ENCODE measurements around the gene NUPR2. TPM values are rescaled to one million over a fixed set of nuclear protein-coding genes. Genes with fewer than 3 reads are reported as not detected.
A peak's percentile ranks its signal among the peaks of the same experiment; 100 is the strongest.

The NUPR2 gene
- total and polyA plus RNA-seq, 2 of the 8 experiments (the other 6 are each of a cell fraction or from before 2014, with no cell fraction given) = not detected

GRCh38 chr7:56092789-56093531 lies 23.3 kb downstream of the NUPR2 start, which contains the start of gene PHKG1:
PHKG1 (minus strand) TSS chr7:56092952; CDS start chr7:56088941, 4,011 bp downstream.
- no peaks in the 10 kb centered on the region for H3K23me2 ChIP-seq (ENCODE audit: low read depth, low read length)
- no peaks in the 10 kb centered on the region for H3K4me1 ChIP-seq (replicated peaks in 1 of 4; ENCODE audit: control insufficient read depth in 3 of 4, insufficient read depth in 4 of 4, low read length in 3 of 4)
- no peak within 1 kb of the TSS for H3K56ac ChIP-seq (replicated peaks; ENCODE audit: insufficient read length, low read depth, low read length)
- H3K9me3 ChIP-seq (ENCODE audit: insufficient read depth in 2 of 2, low read depth in 1 of 2, low read length in 1 of 2) = peaks cover 0 to 3% of the 10 kb centered on the region in 2 experiments; a peak in 2 of 4 replicates
- no peak within 1 kb of the TSS for H2AFZ ChIP-seq (ENCODE audit: low read length)
- no peak within 1 kb of the TSS for H2BK15ac ChIP-seq (ENCODE audit: low read length)
- no peak within 1 kb of the TSS for H3K23ac ChIP-seq (ENCODE audit: insufficient read length)
- no peaks in the 10 kb centered on the region for H3K36me3 ChIP-seq (ENCODE audit: control insufficient read depth in 2 of 4, insufficient read depth in 4 of 4, low read length in 3 of 4)
- ChIA-PET CTCF (ENCODE audit: partially characterized antibody) (interaction anchor here (1.0 to 3.8 kb wide), 6 partner anchors 10 to 118 kb away, joined by 3 to 23 read pairs (median 4); no protein-coding TSS in a partner anchor), POLR2A (ENCODE audit: partially characterized antibody) (interaction anchor here (0.6 to 3.3 kb wide), 12 partner anchors 8 to 1407 kb away, joined by 3 to 18 read pairs (median 4); partner anchors contain the start of genes CCT6A and PSPH)
- no peak within 1 kb of the TSS for H3K4me2 ChIP-seq (ENCODE audit: insufficient read depth in 1 of 2, low read depth in 2 of 2, low read length in 2 of 2)
- no peak within 1 kb of the TSS for H2BK12ac ChIP-seq (ENCODE audit: low read depth, low read length)
- no peak within 1 kb of the TSS for H4K8ac ChIP-seq (ENCODE audit: extremely low read depth, insufficient read depth, low read length)
- H3K79me2 ChIP-seq (ENCODE audit: control insufficient read depth in 1 of 2, insufficient read depth in 2 of 2, low read length in 2 of 2) = no peaks in the 10 kb centered on the region
- H3K79me1 ChIP-seq (ENCODE audit: low read depth, low read length) = no peaks in the 10 kb centered on the region
- no peak for DNase-seq (ENCODE audit: low read depth in 1 of 2, low spot score in 2 of 2)
- H3K27ac ChIP-seq (ENCODE audit: low read depth, low read length) = no peak within 1 kb of the TSS
- H2BK120ac ChIP-seq (replicated peaks; ENCODE audit: low read depth, low read length) = no peak within 1 kb of the TSS
- H3K18ac ChIP-seq (ENCODE audit: extremely low read depth, low read length) = no peak within 1 kb of the TSS
- H4K5ac ChIP-seq (ENCODE audit: insufficient read length, low read depth, low read length) = no peak within 1 kb of the TSS
- no peaks in the 10 kb centered on the region for H4K20me1 ChIP-seq (replicated peaks in 1 of 2; ENCODE audit: control insufficient read depth in 1 of 2, insufficient read depth in 2 of 2, low read length in 2 of 2)
- H3K4me3 ChIP-seq (ENCODE audit: extremely low read depth in 1 of 4, insufficient read depth in 2 of 4, low read depth in 3 of 4, low read length in 4 of 4) = no peak within 1 kb of the TSS
- WGBS, 2 experiments (ENCODE audit: extremely low coverage in 1 of 2, insufficient coverage in 1 of 2, insufficient read length in 1 of 2, insufficient replicate concordance in 2 of 2, low coverage in 1 of 2, low lambda C conversion rate in 2 of 2, missing lambda C conversion rate in 1 of 2) = 85% methylated on average over 17 of the region's 19 CpGs; no CpG with 5 or more reads in 1 of the 2 experiments
- H2BK20ac ChIP-seq (ENCODE audit: low read length) = no peak within 1 kb of the TSS
- no peak within 1 kb of the TSS for H2BK5ac ChIP-seq (ENCODE audit: low read depth, low read length)
- no peak within 1 kb of the TSS for H2AK5ac ChIP-seq (ENCODE audit: low read depth, low read length)
- H4K91ac ChIP-seq (replicated peaks; ENCODE audit: insufficient read length, low read length) = no peak within 1 kb of the TSS
- H3K14ac ChIP-seq (ENCODE audit: insufficient read length) = no peak within 1 kb of the TSS
- no peak within 1 kb of the TSS for H3K9ac ChIP-seq (replicated peaks in 1 of 4; ENCODE audit: extremely low read depth in 1 of 4, low read depth in 3 of 4, low read length in 3 of 4)
- no peaks in the 10 kb centered on the region for H3K27me3 ChIP-seq (replicated peaks in 1 of 4; ENCODE audit: control insufficient read depth in 3 of 4, extremely low read depth in 1 of 4, insufficient read depth in 3 of 4, low read length in 3 of 4)
- FAIRE-seq = no peak
- no peak within 1 kb of the TSS for H3K4ac ChIP-seq (replicated peaks; ENCODE audit: insufficient read length, low read depth, low read length)
- TF ChIP-seq CEBPB (IDR thresholded peaks at IDR 0.05; ENCODE audit: low read depth, low read length) (no peak), POU5F1 (IDR thresholded peaks at IDR 0.05; ENCODE audit: low read depth, low read length) (no peak), SIX5 (IDR thresholded peaks at IDR 0.05; ENCODE audit: low read depth, low read length) (no peak), RAD21 (IDR thresholded peaks at IDR 0.05 in 1 of 2, conservative IDR thresholded peaks at IDR 0.05 in 1 of 2; ENCODE audit: low read depth in 2 of 2, low read length in 2 of 2) (peak; percentile 55 to 65), FOSL1 (IDR thresholded peaks at IDR 0.05; ENCODE audit: insufficient read depth, low read depth, low read length) (no peak), CTBP2 (IDR thresholded peaks at IDR 0.05; ENCODE audit: borderline replicate concordance, insufficient read depth, insufficient read length, low read length) (no peak), CTCF (IDR thresholded peaks at IDR 0.05; ENCODE audit: control extremely low read depth in 1 of 3, insufficient read depth in 1 of 3, low read depth in 1 of 3, low read length in 3 of 3) (peak; percentile 44 to 60 (median 57)), CBX5 (IDR thresholded peaks at IDR 0.05; ENCODE audit: low read depth, low read length) (no peak), SRF (IDR thresholded peaks at IDR 0.05; ENCODE audit: low read depth, low read length) (no peak)

Data from H1 (cell line).